Keratinocyte (primary cell): ENCODE results near the gene ITPA.

Experiments used
- CTCF ChIP-seq, 3 experiments: IDR thresholded peaks in 1 of 3; conservative IDR thresholded peaks in 1 of 3; optimal IDR thresholded peaks in 1 of 3; 2 replicates in 2 of 3; 3 replicates in 1 of 3; pipeline versions ENCODE3 to v1.5.1; 2011; ENCODE audit warnings: low read length in 3 of 3, mild to moderate bottlenecking in 3 of 3, moderate library complexity in 2 of 3, control low read depth in 1 of 3, inconsistent platforms in 1 of 3; ENCODE audit not compliant: insufficient read depth in 2 of 3; ENCODE audit errors: extremely low read depth in 1 of 3
- EZH2 ChIP-seq: IDR thresholded peaks from one replicate; pipeline ENCODE4 v1.6.1; 2012; ENCODE audit warnings: inconsistent platforms, mild to moderate bottlenecking, low read length, moderate library complexity

DNA sequence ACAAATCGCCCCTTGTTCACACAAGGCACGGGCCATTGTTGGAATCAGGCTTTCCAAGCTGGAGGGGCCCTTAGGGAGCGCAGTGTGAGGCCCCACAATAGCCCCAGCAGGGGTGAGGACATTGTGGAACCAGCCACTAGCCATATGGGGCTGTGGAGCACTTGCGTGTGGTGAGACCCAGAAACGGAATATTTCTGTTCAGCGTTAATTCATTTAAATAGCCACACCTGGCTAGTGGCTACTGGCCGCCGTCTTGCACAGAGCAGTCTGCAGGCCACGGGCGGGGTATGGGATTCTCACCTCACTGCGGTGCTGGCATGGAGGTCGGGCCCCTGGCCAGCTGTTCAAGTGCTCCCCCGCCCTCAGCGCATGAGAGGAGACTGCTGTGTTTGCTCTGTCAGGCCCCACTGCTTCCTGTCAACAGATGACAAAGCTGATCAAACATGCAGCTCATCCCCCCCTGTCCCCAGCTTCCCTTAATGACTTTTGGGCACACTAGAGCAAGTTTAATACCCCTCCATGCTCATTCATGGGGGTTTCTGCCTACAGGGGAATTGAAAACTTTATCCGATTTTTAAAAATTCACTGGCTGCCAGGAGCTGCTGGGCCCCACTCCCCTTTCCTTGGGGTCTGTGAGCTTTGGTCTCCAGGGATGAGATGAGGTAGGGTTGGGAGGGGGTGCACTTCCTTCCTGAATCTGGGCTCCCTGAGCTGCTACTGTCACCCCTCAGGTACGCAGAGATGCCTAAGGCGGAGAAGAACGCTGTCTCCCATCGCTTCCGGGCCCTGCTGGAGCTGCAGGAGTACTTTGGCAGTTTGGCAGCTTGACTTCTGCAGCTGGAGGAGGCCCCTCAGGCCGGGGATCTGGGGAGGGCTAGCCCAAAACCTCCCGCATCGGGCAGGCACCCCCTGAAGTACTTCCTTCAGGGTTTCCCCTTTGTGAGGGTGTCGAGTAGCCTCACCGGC lies 13.6 kb downstream of the ITPA start:
- no peak for TF ChIP-seq CTCF (optimal IDR thresholded peaks at IDR 0.05 in 1 of 3, IDR thresholded peaks at IDR 0.05 in 1 of 3, conservative IDR thresholded peaks at IDR 0.05 in 1 of 3; ENCODE audit: extremely low read depth in 1 of 3, insufficient read depth in 2 of 3, low read length in 3 of 3)
- no peak for TF ChIP-seq EZH2
